RWPE1 (cell line): ENCODE measurements around the gene UGT1A4.
"Not testable (repeated sequence)": the region's sequence is repeated elsewhere in the genome, so short reads cannot be mapped to it uniquely, and the experiment has no call there.

Experiments used
- CTCF ChIA-PET: fragments of 350-600 bp; sonication (Branson Sonifier 250); formaldehyde crosslinking; extraction: SDS; loops from one replicate; lab custom pipeline; 2021; lab: Yijun Ruan, JAX
- POLR2A ChIA-PET: fragments of 400-600 bp; formaldehyde crosslinking; extraction: SDS; loops from one replicate; lab custom pipeline; 2020; ENCODE audit warnings: antibody characterized with exemption; ENCODE audit not compliant: low non-redundant PET; lab: Yijun Ruan, JAX
- DNase-seq: peaks from one replicate; pipeline ENCODE4 v3.0.0; 2012; ENCODE audit warnings: low spot score
- H3K27ac ChIP-seq: fragments of 450-650 bp; 2 replicates; pipeline ENCODE4 v1.5.1; 2017
- CTCF ChIP-seq: fragments of 450-650 bp; conservative IDR thresholded peaks from 2 replicates; pipeline ENCODE4 v1.5.1; 2017; ENCODE audit warnings: low read depth, mild to moderate bottlenecking

Gene UGT1A4

GRCh38 chr2:233743464-233744259 is 25.1 kb downstream of the UGT1A4 start:
- POLR2A ChIA-PET: no interaction called here
- CTCF ChIA-PET: no interaction called here
- H3K27ac ChIP-seq: no peak overlapping the region
- TF ChIP-seq CTCF: no peak
- DNase-seq: no peak

- POLR2A ChIA-PET: no interaction called here
- no peak overlapping the region for H3K27ac ChIP-seq
- no peak for TF ChIP-seq CTCF
- DNase-seq: no peak
- CTCF ChIA-PET: no interaction called here
Measured at GRCh38 chr2:233745073-233745755, 26.7 kb downstream of the UGT1A4 start.

- POLR2A ChIA-PET, DNase-seq, H3K27ac ChIP-seq: not testable (repeated sequence)
- CTCF ChIA-PET: interaction anchor here (0.6 kb wide), 1 partner anchor 266 kb away, joined by 5 read pairs; no protein-coding TSS in a partner anchor
Measured at GRCh38 chr2:233745838-233746237, 27.3 kb downstream of the UGT1A4 start.

- DNase-seq: no peak
- H3K27ac ChIP-seq: no peak overlapping the region
- no peak for TF ChIP-seq CTCF
- ChIA-PET CTCF (interaction anchor here (0.6 kb wide), 1 partner anchor 265 kb away, joined by 5 read pairs; no protein-coding TSS in a partner anchor), POLR2A (no interaction called here)
Measured at GRCh38 chr2:233746475-233747282, 28.1 kb downstream of the UGT1A4 start.

GRCh38 chr2:233747283-233747544 is 28.7 kb downstream of the UGT1A4 start:
- no peak for DNase-seq
- CTCF ChIA-PET: no interaction called here
- no peak overlapping the region for H3K27ac ChIP-seq
- POLR2A ChIA-PET: no interaction called here
- no peak for TF ChIP-seq CTCF

- POLR2A ChIA-PET, CTCF ChIA-PET, H3K27ac ChIP-seq, DNase-seq: not testable (repeated sequence)
Measured at GRCh38 chr2:233750689-233751088, 32.2 kb downstream of the UGT1A4 start.

GRCh38 chr2:233751212-233752009 is 32.9 kb downstream of the UGT1A4 start:
- POLR2A ChIA-PET, H3K27ac ChIP-seq, CTCF ChIA-PET, DNase-seq: not testable (repeated sequence)
